CD4-positive, alpha-beta T cell treated with Interleukin-2 at 100 ng/mL for 4 hours (primary cell): Measurements from ENCODE around the gene AGTRAP.
A peak's percentile ranks its signal among the peaks of the same experiment; 100 is the strongest.

Experiments
- DNase-seq: peaks from one replicate; pipeline ENCODE4 v3.0.0-alpha.2; 2020; ENCODE audit warnings: low spot score

Gene AGTRAP

DNA sequence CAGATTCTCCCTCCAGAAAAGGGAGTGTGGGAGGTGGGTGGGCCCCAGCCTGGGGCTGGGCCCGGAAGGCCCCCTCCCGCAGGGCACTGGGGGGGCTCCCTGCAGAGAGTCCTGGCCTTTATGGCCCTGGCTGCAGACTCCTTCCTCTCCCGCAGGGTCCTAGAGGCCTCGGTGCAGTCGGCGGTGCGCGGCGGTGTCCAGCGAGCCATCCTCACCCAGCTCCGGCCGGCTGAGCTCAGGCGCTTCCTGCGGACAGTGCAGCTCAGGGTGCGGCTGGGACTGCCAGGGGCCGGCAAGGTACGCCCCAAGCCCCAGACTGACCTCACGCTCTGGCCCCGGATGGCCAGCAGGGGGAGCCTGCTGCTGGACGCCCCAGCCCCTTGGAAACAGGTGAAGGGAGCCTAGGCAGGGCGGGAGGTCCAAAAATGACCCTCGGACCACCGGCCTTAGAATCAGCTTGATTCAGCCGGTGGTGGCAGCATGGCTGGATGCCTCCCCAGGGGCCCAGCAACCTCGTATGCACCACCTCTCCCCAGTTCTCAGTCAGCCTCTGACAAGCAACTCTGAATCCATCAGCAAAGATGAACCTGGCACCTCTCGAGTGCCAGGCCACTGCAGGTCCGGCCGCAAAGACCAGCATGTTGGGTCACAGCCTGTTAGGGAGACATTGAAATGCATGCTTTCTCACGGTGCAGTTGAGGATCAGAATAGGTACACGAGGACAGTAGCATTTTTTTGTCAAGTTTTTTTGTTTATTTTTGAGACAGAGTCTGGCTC lies 49.2 kb downstream of the AGTRAP start:
- DNase-seq = peak; percentile 40

- no peak for DNase-seq
Measured at GRCh38 chr1:11786168-11786567, 50.2 kb downstream of the AGTRAP start.

DNA sequence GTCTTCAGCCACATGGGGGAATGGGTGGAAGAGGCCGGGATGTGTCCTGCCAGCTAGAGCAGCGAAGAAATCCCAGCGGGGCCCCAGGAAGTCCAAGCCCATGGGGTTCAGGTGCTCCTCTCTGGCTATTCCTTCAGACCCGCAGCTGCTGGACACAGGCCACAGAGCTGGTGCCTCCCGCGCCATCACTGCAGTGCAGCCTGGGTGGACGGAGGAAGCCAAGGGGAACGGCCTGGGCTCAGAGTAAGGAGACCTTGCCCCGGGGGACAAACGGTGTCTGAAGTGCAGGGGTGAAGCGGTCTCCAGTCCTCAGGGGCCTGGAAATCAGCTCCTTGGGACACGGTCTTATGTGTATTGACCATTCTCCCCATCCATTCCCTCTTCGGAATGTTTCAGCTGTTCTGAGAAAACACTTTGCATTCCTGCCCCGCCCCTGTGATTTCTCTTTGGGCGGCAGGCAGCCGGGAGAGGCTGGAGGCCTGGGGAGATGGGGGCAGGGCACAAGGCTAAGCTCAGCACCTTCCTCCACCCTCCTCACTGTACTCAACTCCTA lies 51.4 kb downstream of the AGTRAP start:
- no peak for DNase-seq

- DNase-seq = no peak
Measured at GRCh38 chr1:11787804-11788436, 52.0 kb downstream of the AGTRAP start.

DNA sequence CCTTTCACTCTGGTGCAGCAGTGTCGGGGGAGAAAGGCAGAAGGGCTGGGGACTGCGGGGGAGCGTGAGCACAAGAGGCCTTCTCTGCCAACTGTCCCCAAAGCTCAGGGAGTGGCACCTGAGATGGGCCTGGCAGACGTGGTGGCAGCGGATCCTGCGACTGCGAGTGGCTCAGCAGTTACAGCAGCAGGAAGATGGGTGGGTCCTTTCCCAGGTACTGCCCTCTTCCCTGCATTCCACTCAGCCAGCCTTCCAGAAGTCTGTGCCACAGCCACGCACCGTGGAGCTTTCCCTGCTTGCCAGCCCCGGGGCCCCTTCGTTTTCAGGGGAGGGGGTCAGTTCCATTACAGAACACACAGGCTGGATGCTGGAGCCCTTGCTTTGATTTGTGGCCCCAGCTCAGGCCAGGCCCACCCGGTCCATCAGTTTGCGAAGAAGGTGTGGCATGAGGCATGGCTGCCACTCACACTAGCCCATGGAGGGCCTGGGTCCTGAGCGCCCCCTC lies 52.7 kb downstream of the AGTRAP start:
- DNase-seq = no peak

GRCh38 chr1:11789126-11790067 lies 53.5 kb downstream of the AGTRAP start:
- no peak for DNase-seq

DNA sequence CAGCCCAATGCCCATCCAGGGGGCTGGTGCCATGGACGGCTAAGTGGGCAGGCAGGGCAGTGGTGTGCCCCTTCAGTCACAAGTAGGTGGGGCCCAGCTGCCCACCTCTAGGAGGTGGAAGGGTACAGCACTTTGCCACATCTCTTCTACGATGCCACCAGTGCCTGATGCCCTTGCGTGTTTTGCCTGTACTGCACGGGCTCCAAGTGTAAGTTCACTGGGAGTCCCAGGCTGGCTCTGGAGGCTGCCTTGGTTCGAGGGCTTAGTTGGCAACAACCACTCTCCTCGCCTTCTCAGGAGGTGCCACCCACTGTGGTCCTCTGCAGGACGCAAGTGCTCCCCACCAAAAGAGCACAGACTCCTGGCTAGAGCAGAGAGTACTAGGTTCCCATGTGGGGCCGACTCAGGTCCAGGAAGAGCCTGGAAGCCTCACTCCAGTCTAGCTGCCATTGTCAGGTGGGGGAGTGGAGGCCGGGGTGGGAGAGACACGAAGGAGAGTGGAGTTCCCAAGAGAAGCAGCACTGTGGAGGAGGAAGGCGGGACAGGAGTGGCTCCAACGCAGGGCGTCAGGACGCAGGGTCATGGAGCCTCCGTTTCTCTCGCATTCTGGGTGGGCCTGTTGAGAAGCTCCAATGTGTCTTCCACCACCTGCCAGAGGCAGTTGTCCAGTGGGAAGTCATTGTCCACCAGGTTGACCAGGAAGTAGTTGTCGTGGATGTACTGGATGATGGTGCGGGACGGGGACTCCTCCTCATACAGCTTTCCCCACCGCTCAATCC lies 54.4 kb downstream of the AGTRAP start:
- DNase-seq = no peak

- DNase-seq = no peak
Measured at GRCh38 chr1:11790880-11791715, 55.2 kb downstream of the AGTRAP start.

DNA sequence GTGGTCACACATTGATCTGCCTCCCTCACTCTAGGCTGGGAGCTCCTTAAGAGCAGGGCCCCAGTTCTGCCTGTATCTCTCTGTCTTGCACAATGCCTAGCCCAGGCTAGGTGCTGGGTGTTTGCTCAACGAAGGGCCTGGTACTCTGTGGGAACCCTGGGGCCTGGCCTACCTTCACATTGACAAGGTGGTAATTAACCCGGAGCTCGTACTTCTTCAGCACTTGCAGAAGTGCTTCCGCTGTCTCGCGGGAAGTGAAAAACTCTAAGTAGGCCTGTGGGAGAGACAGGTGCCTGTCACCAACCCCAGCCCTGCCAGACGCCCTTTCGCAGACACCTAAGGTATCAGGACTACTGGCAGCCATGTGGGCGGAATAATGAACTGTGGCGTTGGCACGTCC lies 56.2 kb downstream of the AGTRAP start:
- DNase-seq = no peak

DNA sequence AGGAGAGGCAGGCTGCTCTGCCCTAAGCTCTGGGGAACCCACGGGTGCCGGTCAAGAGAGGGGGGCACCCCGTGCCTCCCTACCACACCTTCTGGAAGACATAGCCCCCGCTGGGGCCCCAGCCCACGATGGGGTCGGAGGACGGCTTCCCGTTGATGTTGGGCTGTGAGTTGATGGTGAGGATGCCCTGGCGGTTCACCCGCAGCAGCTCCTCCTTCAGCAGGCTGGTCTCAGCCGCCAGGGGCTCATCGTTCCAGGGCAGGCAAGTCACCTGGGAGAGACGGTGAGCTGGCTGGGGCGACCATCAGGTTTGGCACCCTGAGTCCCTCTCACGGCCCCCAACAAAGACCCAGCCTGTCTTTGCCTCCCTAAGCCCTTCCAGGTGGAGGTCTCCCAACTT lies 57.9 kb downstream of the AGTRAP start:
- no peak for DNase-seq

- DNase-seq = no peak
Measured at GRCh38 chr1:11794446-11795237, 58.7 kb downstream of the AGTRAP start.

DNA sequence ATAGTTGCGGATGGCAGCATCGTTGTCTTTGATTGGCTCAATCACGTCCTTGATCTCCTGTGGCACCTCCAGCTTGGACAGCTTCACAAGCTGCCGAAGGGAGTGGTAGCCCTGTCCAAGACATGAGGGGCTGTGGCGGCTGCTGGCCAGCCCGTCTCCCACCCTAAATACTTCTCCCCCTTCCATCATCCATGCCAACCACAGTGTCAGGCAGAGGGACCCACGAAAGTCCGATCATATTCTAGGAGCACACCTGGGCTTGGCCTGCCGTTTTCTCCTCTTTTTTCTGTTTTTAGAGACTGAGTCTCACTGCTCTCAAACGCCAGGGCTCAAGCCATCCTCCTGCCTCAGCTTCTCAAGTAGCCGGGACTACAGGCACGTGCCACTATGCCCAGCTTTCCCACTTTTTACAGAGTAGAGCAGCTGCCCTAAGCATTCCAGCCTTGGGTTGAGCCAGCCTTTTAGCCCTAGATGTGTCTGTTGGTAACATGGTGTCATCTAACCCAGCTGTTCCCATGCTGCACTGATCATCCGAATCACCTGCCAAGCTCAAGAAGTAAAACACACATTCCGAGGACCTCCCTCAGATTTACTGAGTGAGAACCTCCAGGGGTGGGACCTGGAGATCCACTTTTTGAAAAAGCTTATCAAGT lies 59.4 kb downstream of the AGTRAP start:
- DNase-seq = no peak

DNA sequence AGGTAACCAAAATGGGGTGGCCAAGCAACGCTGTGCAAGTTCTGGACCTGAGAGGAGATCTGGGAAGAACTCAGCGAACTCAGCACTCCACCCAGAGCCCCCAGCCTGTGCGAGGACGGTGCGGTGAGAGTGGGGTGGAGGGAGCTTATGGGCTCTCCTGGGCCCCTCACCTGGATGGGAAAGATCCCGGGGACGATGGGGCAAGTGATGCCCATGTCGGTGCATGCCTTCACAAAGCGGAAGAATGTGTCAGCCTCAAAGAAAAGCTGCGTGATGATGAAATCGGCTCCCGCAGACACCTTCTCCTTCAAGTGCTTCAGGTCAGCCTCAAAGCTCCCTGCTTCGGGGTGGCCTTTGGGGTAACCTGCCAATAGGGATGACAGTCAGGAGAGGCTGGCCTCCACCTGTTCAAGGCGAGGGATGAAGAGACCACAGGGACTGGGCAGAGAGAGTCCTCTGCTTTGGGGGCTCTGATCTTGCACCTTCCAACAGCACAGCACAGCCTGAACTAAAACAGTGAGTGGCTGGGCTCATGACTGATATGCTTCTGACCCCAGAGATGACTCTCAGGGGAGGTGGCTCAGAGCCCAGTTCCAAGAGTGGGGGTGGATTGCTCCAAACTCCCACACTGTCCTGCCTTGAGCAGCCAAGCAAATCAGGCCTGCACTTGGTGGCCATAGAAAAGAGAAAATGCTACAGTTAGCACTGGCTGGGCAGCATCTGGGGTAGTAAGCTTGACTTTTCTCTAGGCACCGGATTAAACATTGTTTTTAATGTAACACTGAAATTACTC lies 60.3 kb downstream of the AGTRAP start:
- no peak for DNase-seq

DNA sequence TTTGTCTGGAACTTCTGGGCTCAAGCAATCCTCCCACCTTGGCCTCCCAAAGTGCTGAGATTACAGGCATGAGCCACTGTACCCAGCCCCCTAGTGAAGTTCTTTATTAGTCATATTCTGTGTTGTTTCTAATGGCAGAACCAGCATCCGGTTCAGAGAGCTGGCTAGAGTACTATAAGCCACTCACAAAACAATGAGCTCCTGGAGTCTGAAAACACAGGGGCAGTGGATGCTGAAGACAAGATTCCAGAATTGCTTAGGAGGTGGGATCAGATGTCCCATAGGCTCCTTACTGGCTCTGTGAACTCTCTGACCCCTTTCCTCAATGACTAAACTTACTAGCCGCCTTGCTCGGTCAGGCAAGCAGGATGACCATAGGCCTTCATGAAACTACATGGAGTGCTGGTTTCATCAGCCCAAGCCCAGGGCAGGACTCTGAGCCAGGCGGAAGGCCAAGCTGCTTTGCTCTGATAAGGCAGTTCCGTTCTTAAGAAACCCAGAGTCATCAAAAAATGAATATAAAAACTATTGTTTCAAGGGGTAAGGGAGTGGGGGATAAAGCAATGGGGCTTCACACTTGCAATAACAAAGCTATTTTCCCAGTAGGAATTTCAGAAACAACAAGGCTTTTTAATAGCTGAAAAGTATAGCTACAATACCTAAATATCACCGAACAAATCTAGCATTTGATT lies 61.7 kb downstream of the AGTRAP start:
- no peak for DNase-seq

- no peak for DNase-seq
Measured at GRCh38 chr1:11799099-11799498, 63.2 kb downstream of the AGTRAP start.

DNA sequence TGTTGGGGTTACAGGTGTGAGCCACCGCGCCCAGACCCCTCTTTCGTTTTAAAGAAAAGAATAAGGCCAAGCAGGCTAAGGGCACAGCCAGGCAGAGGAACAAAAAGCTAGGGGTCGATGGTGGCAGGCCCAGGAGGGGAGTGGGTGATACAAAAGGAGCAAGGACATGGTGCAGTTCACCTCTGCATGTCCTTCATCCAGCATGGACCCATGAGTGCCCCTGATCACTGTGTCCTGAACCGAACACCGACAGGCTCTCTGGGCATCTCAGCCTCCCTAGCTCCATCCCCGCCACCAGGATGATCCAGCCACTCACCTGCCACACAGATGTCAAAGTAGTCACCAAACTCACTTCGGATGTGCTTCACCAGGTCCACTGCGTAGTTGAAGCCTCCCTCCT lies 64.0 kb downstream of the AGTRAP start:
- no peak for DNase-seq

GRCh38 chr1:11800391-11800755 lies 64.4 kb downstream of the AGTRAP start:
- DNase-seq = no peak
